GM10248 (cell line): ENCODE results near the gene SLC25A4.

Experiments
- CTCF ChIA-PET: fragments of 300-600 bp; sonication (Branson Sonifier 250); formaldehyde crosslinking; extraction: SDS; loops from one replicate; lab custom pipeline; 2021; ENCODE audit warnings: antibody characterized with exemption; lab: Yijun Ruan, JAX
- POLR2A ChIA-PET: fragments of 350-650 bp; sonication (Branson Sonifier 250); formaldehyde crosslinking; extraction: SDS; loops from one replicate; lab custom pipeline; 2020; ENCODE audit warnings: antibody characterized with exemption; lab: Yijun Ruan, JAX
- DNase-seq: peaks from one replicate; pipeline ENCODE4 v3.0.0; 2012; ENCODE audit errors: extremely low spot score
- CTCF ChIP-seq: IDR thresholded peaks from 2 replicates; pipeline ENCODE4 v1.5.1; 2012; ENCODE audit warnings: mild to moderate bottlenecking, low read depth; ENCODE audit errors: extremely low read depth, missing control alignments, control extremely low read depth

The SLC25A4 gene

DNA sequence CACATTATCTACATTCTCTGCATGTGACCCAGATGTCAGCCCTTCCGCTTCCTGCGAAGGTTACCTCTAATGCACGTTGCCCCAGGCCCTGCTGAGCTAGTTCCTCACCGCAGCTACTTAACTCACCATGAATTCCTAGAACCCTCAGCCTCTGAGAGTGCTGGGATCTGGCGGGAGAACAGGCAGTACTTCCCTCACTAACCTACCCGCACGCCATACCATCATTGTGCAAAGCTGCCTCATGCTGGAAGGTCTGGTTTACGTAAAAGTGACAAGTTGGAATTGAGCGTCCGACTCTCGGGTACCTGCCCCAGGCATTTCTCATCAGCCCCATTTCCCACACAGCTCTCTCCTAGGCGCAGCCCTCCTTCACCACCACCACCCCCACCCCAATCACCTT lies 6.3 kb downstream of the SLC25A4 start:
- TF ChIP-seq CTCF = no peak
- ChIA-PET POLR2A (interaction anchor here (0.5 kb wide), 1 partner anchor 36 kb away, joined by 10 read pairs; no protein-coding TSS in a partner anchor), CTCF (interaction anchor here (0.8 to 1.1 kb wide), 2 partner anchors 15 to 34 kb away, joined by 3 to 4 read pairs; no protein-coding TSS in a partner anchor)
- DNase-seq = no peak

GRCh38 chr4:185151296-185151695 lies 8.2 kb downstream of the SLC25A4 start:
- TF ChIP-seq CTCF = no peak
- CTCF ChIA-PET = interaction anchor here (0.8 to 1.6 kb wide), 5 partner anchors 8 to 259 kb away, joined by 3 to 7 read pairs (median 3); partner anchors contain the start of gene SLC25A4
- no peak for DNase-seq
- POLR2A ChIA-PET = no interaction called here

GRCh38 chr4:185165605-185166063 lies 22.6 kb downstream of the SLC25A4 start:
- CTCF ChIA-PET = interaction anchor here (1.2 to 13.1 kb wide), 3 partner anchors 14 to 32 kb away, joined by 3 to 131 read pairs (median 9); no protein-coding TSS in a partner anchor
- TF ChIP-seq CTCF = no peak
- POLR2A ChIA-PET = interaction anchor here (0.6 to 1.5 kb wide), 2 partner anchors 23 to 516 kb away, joined by 3 to 5 read pairs; partner anchors contain the start of genes PRIMPOL and SLC25A4
- peak; percentile 56 for DNase-seq

- CTCF ChIA-PET = interaction anchor here (1.1 to 13.1 kb wide), 4 partner anchors 10 to 33 kb away, joined by 4 to 131 read pairs (median 7); partner anchors contain the start of gene SLC25A4
- no peak for DNase-seq
- POLR2A ChIA-PET = interaction anchor here (1.5 kb wide), 1 partner anchor 24 kb away, joined by 3 read pairs; the partner anchor contains the start of gene SLC25A4
- TF ChIP-seq CTCF = no peak
Observed at GRCh38 chr4:185167234-185167633, 24.2 kb downstream of the SLC25A4 start.

- CTCF ChIA-PET = interaction anchor here (13.1 kb wide), 1 partner anchor 13 kb away, joined by 131 read pairs; no protein-coding TSS in a partner anchor
- peak; percentile 38 for DNase-seq
- POLR2A ChIA-PET = interaction anchor here (0.8 kb wide), 1 partner anchor 29 kb away, joined by 3 read pairs; the partner anchor contains the start of gene SLC25A4
- TF ChIP-seq CTCF = no peak
Observed at GRCh38 chr4:185171373-185172071, 28.5 kb downstream of the SLC25A4 start.

GRCh38 chr4:185179488-185179887 lies 36.4 kb downstream of the SLC25A4 start:
- no peak for DNase-seq
- ChIA-PET POLR2A (no interaction called here), CTCF (no interaction called here)
- no peak for TF ChIP-seq CTCF
